Activated CD4-positive, alpha-beta T cell treated with anti-CD3 and anti-CD28 coated beads for 36 hours (primary cell): Measurements from ENCODE around the gene PDPN. TPM values are rescaled to one million over a fixed set of nuclear protein-coding genes. Genes with fewer than 3 reads are reported as not detected.

Experiments used
- ATAC-seq: fragments of 200-7000 bp; cut with Tn5 transposase; one replicate; pipeline ENCODE4 v1.10.0; 2021; ENCODE audit warnings: mild to moderate bottlenecking, moderate library complexity
- CTCF ChIA-PET: fragments of 350-600 bp; sonication (Branson Sonifier 250); formaldehyde crosslinking; loops from one replicate; lab custom pipeline; 2021; ENCODE audit warnings: antibody characterized with exemption; lab: Charles Lee
- POLR2A ChIA-PET: fragments of 350-600 bp; sonication (Branson Sonifier 250); formaldehyde crosslinking; loops from one replicate; lab custom pipeline; 2021; ENCODE audit warnings: antibody characterized with exemption, inconsistent platforms; lab: Charles Lee
- DNase-seq: peaks from one replicate; pipeline ENCODE4 v3.0.0-alpha.2; 2020
- H3K27ac Mint-ChIP-seq: one replicate; pipeline ENCODE4 v1.8.0; 2021; ENCODE audit warnings: mixed read lengths
- H3K27me3 Mint-ChIP-seq: one replicate; pipeline ENCODE4 v1.8.0; 2021; ENCODE audit warnings: mixed read lengths
- H3K36me3 Mint-ChIP-seq: one replicate; pipeline ENCODE4 v1.8.0; 2021; ENCODE audit warnings: low read depth, mixed read lengths
- H3K4me1 Mint-ChIP-seq: one replicate; pipeline ENCODE4 v1.8.0; 2021; ENCODE audit warnings: mixed read lengths
- H3K4me3 Mint-ChIP-seq: one replicate; pipeline ENCODE4 v1.8.0; 2021; ENCODE audit warnings: mild to moderate bottlenecking, moderate library complexity, mixed read lengths
- H3K9me3 Mint-ChIP-seq: one replicate; pipeline ENCODE4 v1.8.0; 2021; ENCODE audit warnings: low read depth, mixed read lengths
- intact Hi-C, 2 experiments: fragments of 100-400 bp; cut with DNase I in 1 of 2; cut with micrococcal nuclease in 1 of 2; formaldehyde crosslinking; loops; one replicate each; pipeline versions ENCODE4 v1.14.2 to v1.15.1; 2022 to 2024; cut with DNase I, micrococcal nuclease
- total RNA-seq, 2 experiments: library from RNA; stranded (reverse); gene quantifications; one replicate each; pipeline ENCODE4 v1.2.3, GENCODE V29; 2021

PDPN gene
- total RNA-seq, 2 experiments from 2014 or later, result not detected

- Mint-ChIP-seq H3K27ac (no peak overlapping the region), H3K9me3 (peaks cover 3% of the 10 kb centered on the region), H3K4me1 (peaks cover 4% of the 10 kb centered on the region), H3K36me3 (peaks cover 2% of the 10 kb centered on the region), H3K27me3 (peaks cover 5% of the 10 kb centered on the region), H3K4me3 (no peak overlapping the region)
- CTCF ChIA-PET, result interaction anchor here (1.1 kb wide), 1 partner anchor 154 kb away, joined by 3 read pairs; no protein-coding TSS in a partner anchor
- no peak for DNase-seq
- POLR2A ChIA-PET, result interaction anchor here (0.6 kb wide), 1 partner anchor 90 kb away, joined by 3 read pairs; no protein-coding TSS in a partner anchor
- no peak for ATAC-seq
- intact Hi-C loops, result no loop called here
Observed at GRCh38 chr1:13661539-13661938, 77.9 kb downstream of the PDPN start.

DNA sequence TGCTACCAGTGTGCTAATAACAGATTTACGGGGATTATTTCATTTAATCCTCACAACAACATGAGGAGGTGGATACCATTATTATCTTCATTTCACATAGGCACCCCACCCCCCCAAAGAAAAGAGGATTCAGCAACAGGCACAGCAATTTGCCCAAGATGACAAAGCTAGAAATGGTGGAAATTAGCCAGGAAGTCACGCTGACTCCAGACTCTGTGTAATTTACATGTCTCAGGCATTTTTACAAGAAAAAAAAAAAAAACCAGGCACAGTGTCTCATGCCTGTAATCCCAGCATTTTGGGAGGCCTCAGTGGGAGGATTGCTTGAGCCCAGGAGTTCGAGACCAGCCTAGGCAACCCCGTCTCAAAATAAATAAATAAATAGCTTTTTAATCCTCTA lies 78.9 kb downstream of the PDPN start:
- no peak for DNase-seq
- Mint-ChIP-seq H3K4me3 (no peak overlapping the region), H3K4me1 (peaks cover 4% of the 10 kb centered on the region), H3K36me3 (peaks cover 2% of the 10 kb centered on the region), H3K27ac (no peak overlapping the region), H3K9me3 (peaks cover 3% of the 10 kb centered on the region), H3K27me3 (peaks cover 5% of the 10 kb centered on the region)
- intact Hi-C loops, result no loop called here
- ATAC-seq, result no peak
- POLR2A ChIA-PET, result no interaction called here
- CTCF ChIA-PET, result interaction anchor here (1.1 to 1.7 kb wide), 3 partner anchors 115 to 167 kb away, joined by 3 to 5 read pairs (median 4); no protein-coding TSS in a partner anchor

DNA sequence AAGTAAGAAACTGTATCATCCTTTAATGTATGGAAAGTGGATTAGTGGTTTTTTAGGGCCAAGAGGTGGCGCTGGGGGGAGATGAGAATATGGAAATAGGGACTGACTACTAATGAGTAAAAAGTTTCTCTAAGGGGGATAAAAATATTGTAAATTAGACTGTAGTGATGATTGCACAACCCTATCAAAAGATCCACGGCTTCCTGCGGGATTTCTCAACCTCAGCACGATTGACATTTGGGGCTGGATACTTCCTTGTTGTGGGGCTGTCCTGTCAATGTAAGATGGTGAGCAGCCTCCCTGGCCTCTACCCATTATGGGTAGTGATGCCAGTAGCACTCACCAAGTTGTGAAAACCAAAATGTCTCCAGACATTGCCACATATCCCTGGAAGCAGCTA lies 80.3 kb downstream of the PDPN start:
- H3K27ac Mint-ChIP-seq, result no peak overlapping the region
- intact Hi-C loops, result no loop called here
- H3K36me3 Mint-ChIP-seq, result peaks cover 2% of the 10 kb centered on the region
- ChIA-PET CTCF (interaction anchor here (1.2 kb wide), 1 partner anchor 131 kb away, joined by 5 read pairs; no protein-coding TSS in a partner anchor), POLR2A (no interaction called here)
- peaks cover 5% of the 10 kb centered on the region for H3K27me3 Mint-ChIP-seq
- H3K4me3 Mint-ChIP-seq, result no peak overlapping the region
- H3K4me1 Mint-ChIP-seq, result peaks cover 4% of the 10 kb centered on the region
- H3K9me3 Mint-ChIP-seq, result peaks cover 3% of the 10 kb centered on the region
- DNase-seq (no peak), ATAC-seq (no peak)

GRCh38 chr1:13664451-13664850 lies 80.8 kb downstream of the PDPN start:
- Mint-ChIP-seq H3K9me3 (peaks cover under 1% of the 10 kb centered on the region), H3K27ac (no peak overlapping the region), H3K4me3 (no peak overlapping the region), H3K27me3 (peaks cover 2% of the 10 kb centered on the region), H3K36me3 (peaks cover under 1% of the 10 kb centered on the region), H3K4me1 (peaks cover 4% of the 10 kb centered on the region)
- POLR2A ChIA-PET, result no interaction called here
- peak; percentile 21 for DNase-seq
- CTCF ChIA-PET, result interaction anchor here (1.0 to 1.3 kb wide), 2 partner anchors 14 to 61 kb away, joined by 3 to 4 read pairs; no protein-coding TSS in a partner anchor
- intact Hi-C loops, result no loop called here
- ATAC-seq, result no peak

GRCh38 chr1:13666317-13666716 lies 82.7 kb downstream of the PDPN start:
- intact Hi-C loops, result no loop called here
- ChIA-PET POLR2A (no interaction called here), CTCF (interaction anchor here (0.8 to 2.2 kb wide), 9 partner anchors 13 to 296 kb away, joined by 3 to 7 read pairs (median 3); no protein-coding TSS in a partner anchor)
- no peaks in the 10 kb centered on the region for H3K9me3 Mint-ChIP-seq
- H3K27ac Mint-ChIP-seq, result no peak overlapping the region
- H3K4me3 Mint-ChIP-seq, result no peak overlapping the region
- H3K36me3 Mint-ChIP-seq, result no peaks in the 10 kb centered on the region
- no peak for ATAC-seq
- peaks cover 4% of the 10 kb centered on the region for H3K4me1 Mint-ChIP-seq
- H3K27me3 Mint-ChIP-seq, result peaks cover 2% of the 10 kb centered on the region
- no peak for DNase-seq

Other genes starting within 250 kb of the PDPN start
- not detected for gene PRAMEF14, start 236.7 kb upstream of the PDPN start, total RNA-seq
- not detected for gene PRAMEF19, start 211.9 kb upstream of the PDPN start, total RNA-seq
- gene PRAMEF17, start 194.2 kb upstream of the PDPN start, total RNA-seq, result not detected
- gene PRAMEF20, start 173.4 kb upstream of the PDPN start, total RNA-seq, result not detected
- gene LRRC38, start 69.8 kb upstream of the PDPN start, total RNA-seq, result not detected
- gene PRDM2, start 116.4 kb downstream of the PDPN start, total RNA-seq, result 10 to 100 TPM; 36.2 to 46.7 TPM